GM23338 (cell line): ENCODE data around the gene MATN3.
A peak's percentile ranks its signal among the peaks of the same experiment; 100 is the strongest.

Source experiments
- EZH2 ChIP-seq: fragments of 200-600 bp; sonication (generic); IDR thresholded peaks from one replicate; pipeline ENCODE4 v1.8.0; 2017; ENCODE audit warnings: antibody characterized with exemption, mild to moderate bottlenecking, low read depth; ENCODE audit not compliant: unreplicated experiment
- POLR2AphosphoS5 ChIP-seq: IDR thresholded peaks from 2 replicates; pipeline ENCODE4 v1.6.1; 2016; ENCODE audit warnings: antibody characterized with exemption, low read depth
- STAT1 ChIP-seq: IDR thresholded peaks from one replicate; pipeline ENCODE4 v1.6.1; 2016; ENCODE audit warnings: antibody characterized with exemption; ENCODE audit not compliant: unreplicated experiment
- TF ChIP-seq, protein P1 (sequence below), 2 experiments: fragments of 200-600 bp in 1 of 2; sonication (generic) in 1 of 2; conservative IDR thresholded peaks; 2 replicates each; pipeline versions ENCODE4 v1.5.1 to v1.6.1; 2016 to 2017; ENCODE audit warnings: antibody characterized with exemption in 2 of 2, low read depth in 2 of 2, mild to moderate bottlenecking in 2 of 2, moderate library complexity in 1 of 2

DNA sequence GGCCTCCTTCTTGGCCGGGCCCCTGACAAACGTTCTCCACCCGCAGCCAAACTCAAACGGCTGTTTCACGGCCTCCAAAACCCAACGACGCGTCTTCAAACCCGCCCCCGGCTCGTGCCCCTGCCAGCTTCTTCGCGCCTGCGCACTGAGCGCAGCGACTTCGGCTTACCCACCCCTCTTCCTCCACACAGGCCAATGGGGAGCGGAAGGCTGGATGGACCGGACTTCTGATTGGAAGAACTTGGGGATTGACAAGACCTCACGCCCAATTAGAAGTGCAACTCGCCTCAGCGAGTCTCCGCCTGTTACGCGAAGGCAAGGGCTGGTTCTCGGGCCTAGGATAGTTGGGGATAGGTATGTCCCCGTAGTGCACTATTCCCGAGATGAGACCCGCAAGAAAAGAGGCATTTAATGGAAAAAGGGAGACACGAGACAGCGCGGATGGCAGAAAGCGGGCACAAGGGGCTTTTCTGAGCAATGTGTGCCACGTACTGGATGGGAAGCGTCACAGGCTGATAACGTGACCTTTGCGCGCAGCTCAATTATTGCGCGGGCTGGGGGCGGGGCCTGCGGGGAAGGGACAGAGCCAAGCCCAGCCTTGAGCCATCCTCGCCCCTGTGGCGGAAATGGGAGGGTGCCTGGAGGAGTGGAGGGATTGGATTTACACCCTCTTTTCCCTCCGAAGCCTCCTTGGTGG is 39.2 kb upstream of the MATN3 start, which contains the start of gene LAPTM4A:
- TF ChIP-seq, protein P1, sequence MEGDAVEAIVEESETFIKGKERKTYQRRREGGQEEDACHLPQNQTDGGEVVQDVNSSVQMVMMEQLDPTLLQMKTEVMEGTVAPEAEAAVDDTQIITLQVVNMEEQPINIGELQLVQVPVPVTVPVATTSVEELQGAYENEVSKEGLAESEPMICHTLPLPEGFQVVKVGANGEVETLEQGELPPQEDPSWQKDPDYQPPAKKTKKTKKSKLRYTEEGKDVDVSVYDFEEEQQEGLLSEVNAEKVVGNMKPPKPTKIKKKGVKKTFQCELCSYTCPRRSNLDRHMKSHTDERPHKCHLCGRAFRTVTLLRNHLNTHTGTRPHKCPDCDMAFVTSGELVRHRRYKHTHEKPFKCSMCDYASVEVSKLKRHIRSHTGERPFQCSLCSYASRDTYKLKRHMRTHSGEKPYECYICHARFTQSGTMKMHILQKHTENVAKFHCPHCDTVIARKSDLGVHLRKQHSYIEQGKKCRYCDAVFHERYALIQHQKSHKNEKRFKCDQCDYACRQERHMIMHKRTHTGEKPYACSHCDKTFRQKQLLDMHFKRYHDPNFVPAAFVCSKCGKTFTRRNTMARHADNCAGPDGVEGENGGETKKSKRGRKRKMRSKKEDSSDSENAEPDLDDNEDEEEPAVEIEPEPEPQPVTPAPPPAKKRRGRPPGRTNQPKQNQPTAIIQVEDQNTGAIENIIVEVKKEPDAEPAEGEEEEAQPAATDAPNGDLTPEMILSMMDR (conservative IDR thresholded peaks at IDR 0.05; ENCODE audit: low read depth in 2 of 2): no peak
- no peak for TF ChIP-seq EZH2
- peak; percentile 94 for TF ChIP-seq POLR2AphosphoS5
- TF ChIP-seq STAT1: no peak
